Naive thymus-derived CD4-positive, alpha-beta T cell (primary cell): ENCODE data around the gene RNU6-7. TPM values are rescaled to one million over a fixed set of nuclear protein-coding genes. Genes with fewer than 3 reads are reported as not detected.

ENCODE experiments used
- ATAC-seq: fragments of 150-1000 bp; cut with Tn5 transposase; 2 replicates; pipeline ENCODE4 v1.10.0; 2021; ENCODE audit warnings: mild to moderate bottlenecking, moderate library complexity
- CTCF ChIA-PET: fragments of 350-600 bp; sonication (Branson Sonifier 250); formaldehyde crosslinking; loops from one replicate; lab custom pipeline; 2021; ENCODE audit warnings: antibody characterized with exemption; lab: Charles Lee
- POLR2A ChIA-PET: fragments of 350-600 bp; sonication (Branson Sonifier 250); formaldehyde crosslinking; loops from one replicate; lab custom pipeline; 2021; ENCODE audit warnings: antibody characterized with exemption, inconsistent platforms; lab: Charles Lee
- DNase-seq, 9 donors: peaks; one replicate each; pipeline versions ENCODE4 v3.0.0 to v3.0.0-alpha.2; 2020 to 2022; ENCODE audit warnings: mixed read lengths in 1 of 9
- H3K27ac ChIP-seq: one replicate; pipeline ENCODE4 v1.7.0; 2013; ENCODE audit warnings: mild to moderate bottlenecking, low read depth, low read length, moderate library complexity
- H3K27me3 ChIP-seq, 2 donors: one replicate each; pipeline ENCODE4 v1.7.0; 2013; ENCODE audit warnings: low read length in 2 of 2, mild to moderate bottlenecking in 2 of 2, moderate library complexity in 2 of 2; ENCODE audit not compliant: control insufficient read depth in 2 of 2, insufficient read depth in 2 of 2
- H3K36me3 ChIP-seq, 3 experiments: 1 replicate in 2 of 3; 2 replicates in 1 of 3; pipeline ENCODE4 v1.7.0; 2013; ENCODE audit warnings: low read length in 3 of 3, mild to moderate bottlenecking in 3 of 3, moderate library complexity in 1 of 3; ENCODE audit not compliant: insufficient read depth in 3 of 3, control insufficient read depth in 2 of 3
- H3K4me1 ChIP-seq, 2 donors: one replicate each; pipeline ENCODE4 v1.7.0; 2013; ENCODE audit warnings: low read length in 2 of 2, mild to moderate bottlenecking in 2 of 2, moderate library complexity in 1 of 2; ENCODE audit not compliant: control insufficient read depth in 2 of 2, insufficient read depth in 2 of 2
- H3K4me3 ChIP-seq: 2 replicates; pipeline ENCODE4 v1.7.0; 2013; ENCODE audit warnings: mild to moderate bottlenecking, low read length
- H3K9me3 ChIP-seq, 3 experiments: 1 replicate in 2 of 3; 2 replicates in 1 of 3; pipeline ENCODE4 v1.7.0; 2013; ENCODE audit warnings: low read length in 3 of 3; ENCODE audit not compliant: control insufficient read depth in 2 of 3
- H3K27ac Mint-ChIP-seq, 9 donors: one replicate each; pipeline ENCODE4 v1.8.0; 2020 to 2022; ENCODE audit warnings: mixed read lengths in 9 of 9, mild to moderate bottlenecking in 8 of 9, moderate library complexity in 5 of 9, inconsistent platforms in 2 of 9
- H3K27me3 Mint-ChIP-seq, 5 donors: one replicate each; pipeline ENCODE4 v1.8.0; 2021 to 2022; ENCODE audit warnings: mixed read lengths in 5 of 5, mild to moderate bottlenecking in 1 of 5
- H3K36me3 Mint-ChIP-seq, 5 donors: one replicate each; pipeline ENCODE4 v1.8.0; 2020 to 2022; ENCODE audit warnings: mixed read lengths in 5 of 5, mild to moderate bottlenecking in 3 of 5, inconsistent platforms in 1 of 5
- H3K4me1 Mint-ChIP-seq, 7 donors: one replicate each; pipeline ENCODE4 v1.8.0; 2020 to 2022; ENCODE audit warnings: mixed read lengths in 7 of 7, mild to moderate bottlenecking in 3 of 7, inconsistent platforms in 1 of 7
- H3K4me3 Mint-ChIP-seq, 10 donors: one replicate each; pipeline ENCODE4 v1.8.0; 2020 to 2022; ENCODE audit warnings: mild to moderate bottlenecking in 10 of 10, mixed read lengths in 10 of 10, moderate library complexity in 6 of 10, inconsistent platforms in 2 of 10
- H3K9me3 Mint-ChIP-seq, 11 donors: one replicate each; pipeline ENCODE4 v1.8.0; 2020 to 2022; ENCODE audit warnings: mixed read lengths in 11 of 11, mild to moderate bottlenecking in 4 of 11, inconsistent platforms in 1 of 11, moderate library complexity in 1 of 11
- intact Hi-C, 2 donors: fragments of 100-400 bp; cut with micrococcal nuclease; formaldehyde crosslinking; loops; one replicate each; pipeline ENCODE4 v1.15.1; 2023
- polyA plus RNA-seq, 2 donors: library from polyadenylated mRNA; unstranded; fragments of 300-500 nt; fragmentation: Illumina TruSeq; gene quantifications; one replicate each; pipeline ENCODE4 v1.2.3, GENCODE V29; 2021
- total RNA-seq, 6 experiments: library from RNA in 5 of 6; stranded (reverse) in 5 of 6; gene quantifications; 1 replicate in 5 of 6; 2 replicates in 1 of 6; pipeline ENCODE4 v1.2.3 and lab custom pipeline; 2021 to 2026

Gene RNU6-7
- total and polyA plus RNA-seq, 7 experiments from 2014 or later: not detected

- peak; percentile 91 for ATAC-seq
- intact Hi-C loops: loop anchor here (1.0 to 5.0 kb wide), 15 partner anchors 49 to 1644 kb away; partner anchors contain the start of genes G2E3 (in 2 of the 2), STRN3 (in 2 of the 2), DTD2 (in 1 of the 2) and HEATR5A (in 1 of the 2)
- ChIA-PET POLR2A (interaction anchor here (0.6 to 3.0 kb wide), 12 partner anchors 9 to 995 kb away, joined by 3 to 46 read pairs (median 4); partner anchors contain the start of genes ARHGAP5, DTD2, HEATR5A and HECTD1), CTCF (interaction anchor here (1.0 kb wide), 2 partner anchors 47 to 276 kb away, joined by 3 to 4 read pairs; no protein-coding TSS in a partner anchor)
- Mint-ChIP-seq H3K27ac (peak within 1 kb of the TSS; percentile 96 to 100 (median 100)), H3K4me1 (peaks cover 2 to 46% (median 21%) of the 10 kb centered on the region in 7 donors), H3K27me3 (peaks cover 0 to 30% (median 0%) of the 10 kb centered on the region in 5 donors), H3K36me3 (no peaks in the 10 kb centered on the region), H3K4me3 (peak within 1 kb of the TSS; percentile 91 to 98 (median 94)), H3K9me3 (peaks cover 0 to 9% (median 0%) of the 10 kb centered on the region in 11 donors)
- H3K36me3 ChIP-seq: no peaks in the 10 kb centered on the region
- H3K27ac ChIP-seq: peak within 1 kb of the TSS; percentile 92
- peaks cover 0 to 9% of the 10 kb centered on the region in 2 donors for H3K4me1 ChIP-seq
- DNase-seq: peak; percentile 79 to 96 (median 93)
- no peaks in the 10 kb centered on the region for H3K27me3 ChIP-seq
- peak within 1 kb of the TSS; percentile 85 for H3K4me3 ChIP-seq
- H3K9me3 ChIP-seq: no peaks in the 10 kb centered on the region
These were observed 1.4 kb downstream of the RNU6-7 start, which contains the start of gene RNU6-8 for GRCh38 chr14:32202998-32203882. Gene RNU6-8, minus strand, starts transcription at chr14:32203269.

GRCh38 chr14:32203928-32204357, 2.1 kb downstream of the RNU6-7 start:
- Mint-ChIP-seq H3K9me3 (peaks cover 0 to 9% (median 0%) of the 10 kb centered on the region in 11 donors), H3K36me3 (no peaks in the 10 kb centered on the region), H3K27ac (peak overlapping the region; percentile 96 to 100 (median 100)), H3K27me3 (peaks cover 0 to 33% (median 0%) of the 10 kb centered on the region in 5 donors), H3K4me3 (peak overlapping the region; percentile 91 to 98 (median 94)), H3K4me1 (peaks cover 2 to 46% (median 21%) of the 10 kb centered on the region in 7 donors)
- ATAC-seq: no peak
- POLR2A ChIA-PET: interaction anchor here (0.6 to 3.0 kb wide), 7 partner anchors 10 to 643 kb away, joined by 3 to 46 read pairs (median 4); partner anchors contain the start of genes ARHGAP5 and NUBPL
- H3K36me3 ChIP-seq: no peaks in the 10 kb centered on the region
- H3K4me1 ChIP-seq: peaks cover 0 to 9% of the 10 kb centered on the region in 2 donors
- CTCF ChIA-PET: interaction anchor here (1.0 kb wide), 2 partner anchors 46 to 277 kb away, joined by 3 to 4 read pairs; no protein-coding TSS in a partner anchor
- H3K9me3 ChIP-seq: no peaks in the 10 kb centered on the region
- H3K4me3 ChIP-seq: peak overlapping the region; percentile 85
- intact Hi-C loops: loop anchor here (1.0 to 5.0 kb wide), 15 partner anchors 48 to 1645 kb away; partner anchors contain the start of genes G2E3 (in 2 of the 2), STRN3 (in 2 of the 2), DTD2 (in 1 of the 2) and HEATR5A (in 1 of the 2)
- H3K27me3 ChIP-seq: no peaks in the 10 kb centered on the region
- H3K27ac ChIP-seq: peak overlapping the region; percentile 92
- peak in 7 of 9 donors; percentile 13 to 46 (median 33) for DNase-seq

GRCh38 chr14:32205554-32205953, 3.7 kb downstream of the RNU6-7 start:
- no peak overlapping the region for H3K27ac Mint-ChIP-seq
- intact Hi-C loops: no loop called here
- H3K4me3 Mint-ChIP-seq: no peak overlapping the region
- Histone ChIP-seq H3K27ac (no peak overlapping the region), H3K9me3 (no peaks in the 10 kb centered on the region), H3K4me3 (no peak overlapping the region), H3K27me3 (no peaks in the 10 kb centered on the region), H3K36me3 (no peaks in the 10 kb centered on the region), H3K4me1 (peaks cover 0 to 9% of the 10 kb centered on the region in 2 donors)
- peaks cover 0 to 3% (median 0%) of the 10 kb centered on the region in 5 donors for H3K36me3 Mint-ChIP-seq
- ATAC-seq (no peak), DNase-seq (no peak)
- peaks cover 2 to 42% (median 21%) of the 10 kb centered on the region in 7 donors for H3K4me1 Mint-ChIP-seq
- H3K9me3 Mint-ChIP-seq: peaks cover 0 to 9% (median 0%) of the 10 kb centered on the region in 11 donors
- peaks cover 0 to 36% (median 0%) of the 10 kb centered on the region in 5 donors for H3K27me3 Mint-ChIP-seq
- ChIA-PET POLR2A (no interaction called here), CTCF (no interaction called here)

DNA sequence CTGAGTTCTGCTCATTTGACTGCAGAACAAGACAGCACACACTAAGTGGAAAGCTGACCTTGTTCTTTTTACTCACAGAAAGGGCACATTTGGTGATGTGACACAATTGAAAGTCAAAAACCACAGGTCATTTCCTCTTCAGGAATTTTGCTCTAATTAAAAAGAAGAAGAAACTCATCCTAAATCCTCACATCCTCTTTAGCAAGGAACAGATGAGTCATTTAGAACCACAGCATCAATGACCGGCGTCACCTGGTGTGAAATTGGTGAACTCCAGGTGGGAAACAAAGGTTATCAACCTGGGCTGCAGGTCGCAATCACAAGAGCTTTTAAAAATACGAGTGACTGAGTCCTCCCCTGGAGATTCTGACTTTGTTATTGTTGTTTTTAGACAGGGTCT, 4.1 kb downstream of the RNU6-7 start:
- no peaks in the 10 kb centered on the region for H3K27me3 ChIP-seq
- no peak overlapping the region for H3K27ac Mint-ChIP-seq
- peaks cover 2 to 38% (median 17%) of the 10 kb centered on the region in 7 donors for H3K4me1 Mint-ChIP-seq
- POLR2A ChIA-PET: no interaction called here
- H3K36me3 ChIP-seq: no peaks in the 10 kb centered on the region
- H3K9me3 ChIP-seq: no peaks in the 10 kb centered on the region
- DNase-seq (no peak), ATAC-seq (no peak)
- H3K27ac ChIP-seq: no peak overlapping the region
- H3K4me3 Mint-ChIP-seq: no peak overlapping the region
- peaks cover 0 to 3% (median 0%) of the 10 kb centered on the region in 5 donors for H3K36me3 Mint-ChIP-seq
- H3K9me3 Mint-ChIP-seq: peaks cover 0 to 9% (median 0%) of the 10 kb centered on the region in 11 donors
- CTCF ChIA-PET: interaction anchor here (0.9 to 2.0 kb wide), 2 partner anchors 44 to 132 kb away, joined by 3 to 6 read pairs; no protein-coding TSS in a partner anchor
- no peak overlapping the region for H3K4me3 ChIP-seq
- peaks cover 0 to 36% (median 0%) of the 10 kb centered on the region in 5 donors for H3K27me3 Mint-ChIP-seq
- intact Hi-C loops: no loop called here
- peaks cover 0 to 9% of the 10 kb centered on the region in 2 donors for H3K4me1 ChIP-seq

DNA sequence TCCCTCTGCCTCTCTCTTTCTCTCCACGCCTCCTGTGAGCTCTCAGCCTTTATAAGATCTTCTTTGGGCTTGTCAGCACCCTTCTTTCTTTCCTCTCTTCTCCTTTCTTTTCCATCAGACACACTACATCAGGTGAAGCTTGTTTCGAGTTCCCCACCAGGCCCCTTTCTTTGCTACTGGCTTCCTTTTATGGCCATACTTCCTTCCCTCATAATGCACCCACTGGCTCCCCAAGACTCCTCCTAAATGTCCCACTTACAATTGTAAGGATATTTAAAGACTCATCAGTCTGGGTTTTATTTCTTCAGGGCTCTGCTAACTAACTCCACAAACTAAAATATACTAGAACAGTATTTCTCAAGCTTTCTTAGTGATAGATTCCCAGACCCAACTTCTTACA, 4.7 kb downstream of the RNU6-7 start:
- Mint-ChIP-seq H3K9me3 (peaks cover 0 to 9% (median 0%) of the 10 kb centered on the region in 11 donors), H3K36me3 (peaks cover 0 to 3% (median 0%) of the 10 kb centered on the region in 5 donors), H3K27me3 (peaks cover 0 to 36% (median 0%) of the 10 kb centered on the region in 5 donors), H3K4me3 (peak overlapping the region in 2 of 10 donors; percentile 1 to 58), H3K27ac (peak overlapping the region in 1 of 9 donors; percentile 54), H3K4me1 (peaks cover 2 to 35% (median 15%) of the 10 kb centered on the region in 7 donors)
- Histone ChIP-seq H3K27me3 (no peaks in the 10 kb centered on the region), H3K9me3 (no peaks in the 10 kb centered on the region), H3K27ac (no peak overlapping the region), H3K4me1 (peaks cover 0 to 9% of the 10 kb centered on the region in 2 donors), H3K36me3 (no peaks in the 10 kb centered on the region), H3K4me3 (no peak overlapping the region)
- no peak for DNase-seq
- POLR2A ChIA-PET: interaction anchor here (0.6 kb wide), 1 partner anchor 130 kb away, joined by 3 read pairs; no protein-coding TSS in a partner anchor
- CTCF ChIA-PET: interaction anchor here (0.7 to 2.0 kb wide), 3 partner anchors 43 to 749 kb away, joined by 3 to 6 read pairs (median 3); partner anchors contain the start of gene DTD2
- ATAC-seq: no peak
- intact Hi-C loops: no loop called here

- no peak for DNase-seq
- intact Hi-C loops: no loop called here
- H3K9me3 Mint-ChIP-seq: peaks cover 0 to 2% (median 0%) of the 10 kb centered on the region in 11 donors
- Histone ChIP-seq H3K27me3 (no peaks in the 10 kb centered on the region), H3K4me1 (no peaks in the 10 kb centered on the region), H3K27ac (no peak overlapping the region), H3K9me3 (no peaks in the 10 kb centered on the region), H3K36me3 (no peaks in the 10 kb centered on the region), H3K4me3 (no peak overlapping the region)
- POLR2A ChIA-PET: interaction anchor here (1.2 to 2.0 kb wide), 2 partner anchors 131 to 132 kb away, joined by 4 read pairs; partner anchors contain the start of gene ARHGAP5
- H3K4me3 Mint-ChIP-seq: no peak overlapping the region
- H3K27me3 Mint-ChIP-seq: peaks cover 0 to 36% (median 0%) of the 10 kb centered on the region in 5 donors
- H3K36me3 Mint-ChIP-seq: peaks cover 0 to 3% (median 0%) of the 10 kb centered on the region in 5 donors
- CTCF ChIA-PET: interaction anchor here (0.6 to 2.1 kb wide), 3 partner anchors 43 to 263 kb away, joined by 3 to 5 read pairs (median 3); no protein-coding TSS in a partner anchor
- H3K27ac Mint-ChIP-seq: no peak overlapping the region
- ATAC-seq: no peak
- peaks cover 0 to 18% (median 9%) of the 10 kb centered on the region in 7 donors for H3K4me1 Mint-ChIP-seq
These were observed 6.6 kb downstream of the RNU6-7 start for GRCh38 chr14:32208490-32208889.
